Body of pancreas (tissue), 4 donors: Measurements from ENCODE around the gene OSCP1. TPM values are rescaled to one million over a fixed set of nuclear protein-coding genes. Genes with fewer than 3 reads are reported as not detected.

Source experiments
- ATAC-seq: fragments of 150-250 bp; one replicate; pipeline ENCODE4 v1.9.1; 2016
- DNase-seq, 4 donors: peaks; one replicate each; pipeline ENCODE4 v3.0.0-alpha.2; 2019
- H3K27ac ChIP-seq, 4 donors: fragments of 200-600 bp; sonication (generic); 1 replicate in 3 of 4; 2 replicates in 1 of 4; pipeline versions ENCODE4 v1.5.1 to v1.6.1; 2016 to 2019; ENCODE audit warnings: mild to moderate bottlenecking in 1 of 4, mixed read lengths in 1 of 4, moderate library complexity in 1 of 4
- H3K27me3 ChIP-seq, 2 donors: fragments of 200-600 bp; sonication (generic); one replicate each; pipeline ENCODE4 v1.6.0; 2016; ENCODE audit warnings: mild to moderate bottlenecking in 1 of 2
- H3K36me3 ChIP-seq, 2 donors: fragments of 200-600 bp; sonication (generic); replicated peaks in 1 of 2; 2 replicates each; pipeline ENCODE4 v1.5.1; 2016; ENCODE audit warnings: low read depth in 2 of 2; ENCODE audit not compliant: insufficient read depth in 1 of 2
- H3K4me1 ChIP-seq: fragments of 200-600 bp; sonication (generic); one replicate; pipeline ENCODE4 v1.6.0; 2016
- H3K4me3 ChIP-seq, 2 donors: fragments of 200-600 bp; sonication (generic); 1 replicate in 1 of 2; 2 replicates in 1 of 2; pipeline ENCODE4 v1.5.1; 2016 to 2019
- H3K9me3 ChIP-seq, 3 donors: fragments of 200-600 bp; sonication (generic); 1 replicate in 2 of 3; 2 replicates in 1 of 3; pipeline ENCODE4 v1.5.1; 2016
- CTCF ChIP-seq, 7 experiments: fragments of 450-650 bp in 4 of 7; fragments of 200-600 bp in 3 of 7; sonication (generic) in 3 of 7; IDR thresholded peaks; one replicate each; pipeline ENCODE4 v1.5.1; 2016 to 2019; ENCODE audit warnings: antibody characterized with exemption in 7 of 7
- POLR2A ChIP-seq, 3 donors: fragments of 450-650 bp; IDR thresholded peaks; one replicate each; pipeline ENCODE4 v1.6.1; 2016; ENCODE audit warnings: antibody characterized with exemption in 3 of 3, mild to moderate bottlenecking in 2 of 3
- WGBS, 2 donors: methylation state at CpG; one replicate each; pipeline ENCODE4 v1.1.5; 2017; 5-methylcytosine and 5-hydroxymethylcytosine counted together
- intact Hi-C: fragments of 100-400 bp; cut with DNase I; formaldehyde crosslinking; loops from one replicate; pipeline ENCODE4 v1.15.1; 2023
- total RNA-seq, 2 donors: library from RNA; depleted of rRNA; stranded (reverse); fragments of >200 nt; gene quantifications; one replicate each; pipeline ENCODE4 v1.1.0, GENCODE V29; 2016

Gene OSCP1
- total RNA-seq, 2 donors from 2014 or later: 2.0 to 3.9 TPM

DNA sequence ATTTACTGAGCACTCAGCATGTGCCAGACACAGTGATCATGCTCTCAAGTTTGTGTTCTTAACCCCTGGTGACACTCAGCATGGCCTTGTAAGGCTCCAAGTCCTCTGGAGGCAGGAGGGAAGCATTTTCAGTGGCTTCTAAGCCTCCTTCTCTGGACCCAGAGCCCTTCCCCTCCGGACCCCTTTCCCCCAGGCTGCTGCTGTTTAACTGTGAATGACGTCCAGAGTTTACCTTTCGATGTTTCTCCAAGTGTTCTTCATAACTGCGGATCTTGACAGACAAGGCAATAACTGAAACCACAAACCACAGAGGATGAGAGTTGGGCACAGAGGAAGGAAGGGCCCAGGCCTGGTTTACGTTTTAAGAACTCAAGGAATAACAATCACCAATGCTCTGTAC is 7.4 kb upstream of the OSCP1 start:
- Histone ChIP-seq H3K36me3 (peaks cover 0 to 27% of the 10 kb centered on the region in 2 donors), H3K4me1 (no peaks in the 10 kb centered on the region), H3K4me3 (no peak overlapping the region), H3K9me3 (no peaks in the 10 kb centered on the region), H3K27me3 (no peaks in the 10 kb centered on the region), H3K27ac (no peak overlapping the region)
- DNase-seq: no peak
- WGBS, 2 donors: 46 to 76% methylated on average over 5 of the region's 5 CpGs
- no peak for ATAC-seq
- no peak for TF ChIP-seq POLR2A (IDR thresholded peaks at IDR 0.05)
- no peak for TF ChIP-seq CTCF (IDR thresholded peaks at IDR 0.05)
- intact Hi-C loops: no loop called here

GRCh38 chr1:36456391-36456928 is 6.2 kb upstream of the OSCP1 start:
- Histone ChIP-seq H3K27me3 (no peaks in the 10 kb centered on the region), H3K4me1 (no peaks in the 10 kb centered on the region), H3K27ac (no peak overlapping the region), H3K9me3 (no peaks in the 10 kb centered on the region), H3K36me3 (peaks cover 0 to 27% of the 10 kb centered on the region in 2 donors), H3K4me3 (no peak overlapping the region)
- intact Hi-C loops: no loop called here
- ATAC-seq (no peak), DNase-seq (no peak)
- no peak for TF ChIP-seq POLR2A (IDR thresholded peaks at IDR 0.05)
- TF ChIP-seq CTCF (IDR thresholded peaks at IDR 0.05): no peak

DNA sequence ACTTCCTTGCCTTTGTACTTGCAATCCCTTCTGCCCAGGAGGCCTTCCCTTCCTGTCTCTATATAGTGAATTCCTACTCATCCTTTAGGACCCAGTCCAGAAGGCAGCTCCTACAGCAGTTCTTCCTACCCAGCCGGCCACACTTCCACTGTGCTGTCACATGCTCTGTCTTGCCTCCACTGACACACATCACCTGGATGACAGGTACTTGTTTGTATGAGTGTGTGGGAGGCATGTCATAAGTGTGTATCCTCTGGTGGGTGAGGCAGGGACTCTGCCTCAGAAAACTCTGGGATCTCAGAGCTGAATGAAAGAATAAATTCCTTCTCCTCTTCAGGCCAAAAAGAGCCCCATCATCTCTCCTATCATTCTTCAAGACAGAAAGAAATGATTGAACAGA is 5.1 kb upstream of the OSCP1 start:
- H3K27me3 ChIP-seq: no peaks in the 10 kb centered on the region
- WGBS, 2 donors: 61 to 80% methylated on average over 1 of the region's 1 CpG

GRCh38 chr1:36453600-36454388 is 3.5 kb upstream of the OSCP1 start:
- no peak for TF ChIP-seq CTCF (IDR thresholded peaks at IDR 0.05)
- TF ChIP-seq POLR2A (IDR thresholded peaks at IDR 0.05): no peak
- WGBS, 2 donors: 83 to 85% methylated on average over 6 of the region's 6 CpGs
- Histone ChIP-seq H3K4me1 (peaks cover 14% of the 10 kb centered on the region), H3K4me3 (no peak overlapping the region), H3K9me3 (no peaks in the 10 kb centered on the region), H3K27me3 (no peaks in the 10 kb centered on the region), H3K36me3 (peaks cover 0 to 17% of the 10 kb centered on the region in 2 donors), H3K27ac (no peak overlapping the region)
- ATAC-seq (no peak), DNase-seq (no peak)
- intact Hi-C loops: no loop called here

More for the DNA sequence above, 5.1 kb upstream of the OSCP1 start:
- ATAC-seq: no peak
- TF ChIP-seq CTCF (IDR thresholded peaks at IDR 0.05) (no peak), POLR2A (IDR thresholded peaks at IDR 0.05) (no peak)
- H3K9me3 ChIP-seq: no peaks in the 10 kb centered on the region
- peaks cover 0 to 20% of the 10 kb centered on the region in 2 donors for H3K36me3 ChIP-seq
- no peak overlapping the region for H3K4me3 ChIP-seq
- H3K27ac ChIP-seq: no peak overlapping the region
- peaks cover 10% of the 10 kb centered on the region for H3K4me1 ChIP-seq
- intact Hi-C loops: no loop called here
- DNase-seq: no peak

GRCh38 chr1:36453051-36453450 is 2.8 kb upstream of the OSCP1 start:
- intact Hi-C loops: no loop called here
- DNase-seq: no peak
- TF ChIP-seq CTCF (IDR thresholded peaks at IDR 0.05) (no peak), POLR2A (IDR thresholded peaks at IDR 0.05) (no peak)
- peaks cover 0 to 17% of the 10 kb centered on the region in 2 donors for H3K36me3 ChIP-seq
- no peaks in the 10 kb centered on the region for H3K9me3 ChIP-seq
- no peak overlapping the region for H3K4me3 ChIP-seq
- ATAC-seq: no peak
- no peaks in the 10 kb centered on the region for H3K27me3 ChIP-seq
- WGBS, 2 donors: 85 to 90% methylated on average over 3 of the region's 3 CpGs
- no peak overlapping the region for H3K27ac ChIP-seq
- H3K4me1 ChIP-seq: peaks cover 14% of the 10 kb centered on the region
